Caco-2 (cell line): ENCODE measurements around the gene DMKN. TPM values are rescaled to one million over a fixed set of nuclear protein-coding genes. Genes with fewer than 3 reads are reported as not detected.

Experiments
- BruUV-seq: library from RNA; stranded (reverse); fragments of 400-500 nt; replicated peaks from 2 replicates; lab custom pipeline; 2021; lab: Mats Ljungman, UMichigan
- CTCF ChIA-PET: fragments of 300-600 bp; sonication (Branson Sonifier 250); formaldehyde crosslinking; loops from one replicate; lab custom pipeline; 2022; ENCODE audit warnings: antibody characterized with exemption; lab: Charles Lee
- POLR2A ChIA-PET: fragments of 300-600 bp; sonication (Branson Sonifier 250); formaldehyde crosslinking; loops from one replicate; lab custom pipeline; 2022; ENCODE audit warnings: antibody characterized with exemption; lab: Charles Lee
- DNase-seq, 2 experiments: peaks; one replicate each; pipeline versions ENCODE4 v3.0.0 to v3.0.0-alpha.2; 2020 to 2022
- H3K27me3 ChIP-seq: replicated peaks from 2 replicates; pipeline ENCODE4 v1.6.0; 2011; ENCODE audit warnings: low read length; ENCODE audit not compliant: control insufficient read depth, insufficient read depth
- H3K36me3 ChIP-seq: 2 replicates; pipeline ENCODE4 v1.5.1; 2011; ENCODE audit warnings: low read length; ENCODE audit not compliant: control insufficient read depth, insufficient read depth
- H3K4me1 ChIP-seq: fragments of 250-450 bp; sonication (Bioruptor Pico); 2 replicates; pipeline ENCODE4 v1.5.1; 2020; ENCODE audit warnings: mild to moderate bottlenecking
- H3K4me3 ChIP-seq: 2 replicates; pipeline ENCODE4 v1.5.1; 2011; ENCODE audit warnings: low read depth, mild to moderate bottlenecking, control low read depth, low read length
- H3K9me3 ChIP-seq: fragments of 250-450 bp; sonication (Bioruptor Pico); 2 replicates; pipeline ENCODE4 v1.5.1; 2020; ENCODE audit warnings: mild to moderate bottlenecking, moderate library complexity
- H3K27ac Mint-ChIP-seq: one replicate; pipeline ENCODE4 v1.8.0; 2022; ENCODE audit warnings: mixed read lengths; ENCODE audit not compliant: unreplicated experiment
- H3K27me3 Mint-ChIP-seq: one replicate; pipeline ENCODE4 v1.8.0; 2022; ENCODE audit warnings: mixed read lengths; ENCODE audit not compliant: insufficient read depth, unreplicated experiment
- H3K36me3 Mint-ChIP-seq: one replicate; pipeline ENCODE4 v1.8.0; 2022; ENCODE audit warnings: mild to moderate bottlenecking, mixed read lengths; ENCODE audit not compliant: insufficient read depth, unreplicated experiment
- H3K4me1 Mint-ChIP-seq: one replicate; pipeline ENCODE4 v1.8.0; 2022; ENCODE audit warnings: low read depth, mixed read lengths; ENCODE audit not compliant: unreplicated experiment
- H3K4me3 Mint-ChIP-seq: one replicate; pipeline ENCODE4 v1.8.0; 2022; ENCODE audit warnings: mild to moderate bottlenecking, moderate library complexity, mixed read lengths; ENCODE audit not compliant: unreplicated experiment
- H3K9me3 Mint-ChIP-seq: one replicate; pipeline ENCODE4 v1.8.0; 2022; ENCODE audit warnings: mixed read lengths; ENCODE audit not compliant: unreplicated experiment
- intact Hi-C: fragments of 100-400 bp; cut with micrococcal nuclease; formaldehyde crosslinking; loops from one replicate; pipeline ENCODE4 v1.10.0; 2022; ENCODE audit not compliant: unreplicated experiment
- total RNA-seq: library from RNA; stranded (reverse); gene quantifications from 2 replicates; pipeline ENCODE4 v1.2.3, GENCODE V29; 2022
- TF ChIP-seq, protein P1 (sequence below), 2 experiments: fragments of 200-600 bp in 1 of 2; IDR thresholded peaks; 1 replicate in 1 of 2; 2 replicates in 1 of 2; pipeline versions ENCODE4 v1.5.1 to v1.8.0; 2011 to 2022; ENCODE audit warnings: antibody characterized with exemption in 1 of 2, control low read depth in 1 of 2, inconsistent platforms in 1 of 2, low read depth in 1 of 2, low read length in 1 of 2, mild to moderate bottlenecking in 1 of 2, moderate library complexity in 1 of 2; ENCODE audit not compliant: insufficient read depth in 1 of 2, severe bottlenecking in 1 of 2, unreplicated experiment in 1 of 2

The DMKN gene
- total RNA-seq, 1 experiment from 2014 or later, result 341 TPM

DNA sequence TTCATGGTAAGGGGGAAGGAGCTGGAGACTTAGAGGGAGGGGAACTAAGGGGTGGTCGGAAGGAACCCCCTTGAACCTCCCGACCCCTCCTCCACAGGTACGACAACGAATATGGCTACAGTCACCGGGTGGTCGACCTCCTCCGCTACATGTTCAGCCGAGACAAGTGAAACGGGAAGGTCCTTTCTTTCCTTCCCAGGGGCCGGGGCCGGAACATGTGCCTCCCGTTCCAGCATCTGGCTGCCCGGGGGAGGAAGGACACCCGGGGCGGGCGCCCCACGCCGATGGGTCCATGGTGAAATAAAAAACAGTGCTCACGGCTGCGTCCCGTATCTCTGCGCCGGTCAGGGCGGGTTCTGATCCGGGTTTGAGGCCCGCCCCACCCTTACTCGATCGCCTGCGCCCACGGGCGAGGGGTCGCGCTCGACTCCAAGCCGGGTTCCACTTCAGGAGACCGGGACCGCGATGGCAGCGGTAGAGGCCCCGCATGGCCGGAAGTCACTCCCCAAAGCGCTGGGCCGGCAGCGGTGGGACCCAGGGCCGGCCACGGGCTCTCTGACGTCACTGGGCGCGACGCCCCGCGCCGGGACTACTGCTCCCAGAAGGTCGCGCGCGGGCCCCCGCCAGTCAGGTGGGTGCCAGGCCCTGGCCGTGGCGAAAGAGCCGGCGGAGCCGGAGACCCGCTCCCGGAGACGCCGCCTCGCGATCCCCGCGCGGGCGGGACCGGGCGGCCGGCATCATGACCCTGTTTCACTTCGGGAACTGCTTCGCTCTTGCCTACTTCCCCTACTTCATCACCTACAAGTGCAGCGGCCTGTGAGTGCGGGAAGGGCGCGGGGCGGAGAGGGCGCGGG lies 31.8 kb upstream of the DMKN start, which contains the start of gene TMEM147:
Gene TMEM147, plus strand, starts transcription at position 626 of the 854 bp plus-strand sequence. Its CDS starts 114 bp downstream, at position 740.
- H3K36me3 ChIP-seq, result peaks cover 3% of the 10 kb centered on the region; the same call in 1 of the 2 replicates
- intact Hi-C loops, result loop anchor here (1.0 to 5.0 kb wide), 3 partner anchors 35 to 97 kb away; partner anchors contain the start of genes ETV2 and RBM42
- peaks cover 24% of the 10 kb centered on the region for H3K4me1 Mint-ChIP-seq
- TF ChIP-seq, protein P1, sequence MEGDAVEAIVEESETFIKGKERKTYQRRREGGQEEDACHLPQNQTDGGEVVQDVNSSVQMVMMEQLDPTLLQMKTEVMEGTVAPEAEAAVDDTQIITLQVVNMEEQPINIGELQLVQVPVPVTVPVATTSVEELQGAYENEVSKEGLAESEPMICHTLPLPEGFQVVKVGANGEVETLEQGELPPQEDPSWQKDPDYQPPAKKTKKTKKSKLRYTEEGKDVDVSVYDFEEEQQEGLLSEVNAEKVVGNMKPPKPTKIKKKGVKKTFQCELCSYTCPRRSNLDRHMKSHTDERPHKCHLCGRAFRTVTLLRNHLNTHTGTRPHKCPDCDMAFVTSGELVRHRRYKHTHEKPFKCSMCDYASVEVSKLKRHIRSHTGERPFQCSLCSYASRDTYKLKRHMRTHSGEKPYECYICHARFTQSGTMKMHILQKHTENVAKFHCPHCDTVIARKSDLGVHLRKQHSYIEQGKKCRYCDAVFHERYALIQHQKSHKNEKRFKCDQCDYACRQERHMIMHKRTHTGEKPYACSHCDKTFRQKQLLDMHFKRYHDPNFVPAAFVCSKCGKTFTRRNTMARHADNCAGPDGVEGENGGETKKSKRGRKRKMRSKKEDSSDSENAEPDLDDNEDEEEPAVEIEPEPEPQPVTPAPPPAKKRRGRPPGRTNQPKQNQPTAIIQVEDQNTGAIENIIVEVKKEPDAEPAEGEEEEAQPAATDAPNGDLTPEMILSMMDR (IDR thresholded peaks at IDR 0.05; ENCODE audit: insufficient read depth in 1 of 2, low read depth in 1 of 2, low read length in 1 of 2, severe bottlenecking in 1 of 2, unreplicated experiment in 1 of 2), result no peak
- H3K27ac Mint-ChIP-seq, result peak within 1 kb of the TSS; percentile 91
- no peaks in the 10 kb centered on the region for H3K9me3 Mint-ChIP-seq
- peaks cover 19% of the 10 kb centered on the region for H3K36me3 Mint-ChIP-seq
- no peaks in the 10 kb centered on the region for H3K27me3 Mint-ChIP-seq
- peak; percentile 91 to 96 for DNase-seq
- H3K9me3 ChIP-seq, result no peaks in the 10 kb centered on the region
- no peaks in the 10 kb centered on the region for H3K27me3 ChIP-seq
- ChIA-PET CTCF (interaction anchor here (1.1 kb wide), 1 partner anchor 147 kb away, joined by 3 read pairs; no protein-coding TSS in a partner anchor), POLR2A (interaction anchor here (1.1 kb wide), 1 partner anchor 35 kb away, joined by 3 read pairs; no protein-coding TSS in a partner anchor)
- H3K4me1 ChIP-seq, result peaks cover 14% of the 10 kb centered on the region
- TSS peak; percentile 77 for BruUV-seq
- H3K4me3 Mint-ChIP-seq, result peak within 1 kb of the TSS; percentile 95
- peak within 1 kb of the TSS; percentile 90 for H3K4me3 ChIP-seq

DNA sequence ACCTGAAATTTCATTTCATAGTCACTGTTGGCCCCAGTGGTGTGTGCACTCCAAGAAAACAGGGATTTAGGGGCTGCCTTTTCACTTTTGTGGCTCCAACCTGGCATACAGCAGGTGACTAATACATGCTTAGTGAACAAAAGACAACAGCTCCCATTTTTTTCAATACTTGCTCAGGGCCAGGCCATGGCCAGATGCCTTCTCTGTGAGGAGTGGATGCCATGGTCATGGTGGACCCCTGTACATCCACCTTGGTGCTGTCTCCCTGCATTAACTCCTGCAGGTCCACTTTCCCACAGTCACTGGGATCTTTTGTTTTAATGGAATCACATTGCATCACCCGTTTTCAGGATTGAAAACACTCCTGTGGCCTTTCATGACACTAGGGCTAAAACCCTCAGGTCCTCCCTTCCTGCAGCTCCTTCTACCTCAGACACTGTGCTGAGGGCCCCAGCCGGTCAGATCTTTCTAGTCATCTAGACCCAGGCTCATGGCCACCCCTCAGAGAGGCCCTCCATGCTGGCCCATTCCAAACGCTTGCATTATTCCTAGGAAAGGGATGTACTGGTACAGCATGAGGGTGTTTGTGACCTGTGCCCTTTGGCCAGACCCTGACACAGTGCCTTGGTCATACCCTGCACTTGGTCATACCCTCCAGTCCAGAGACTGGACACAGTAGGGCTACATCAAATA lies 30.8 kb upstream of the DMKN start:
- H3K4me1 Mint-ChIP-seq, result peaks cover 21% of the 10 kb centered on the region
- H3K36me3 Mint-ChIP-seq, result peaks cover 16% of the 10 kb centered on the region
- DNase-seq, result no peak
- BruUV-seq, result no TSS peak
- H3K4me3 Mint-ChIP-seq, result peak overlapping the region; percentile 95
- H3K27me3 ChIP-seq, result no peaks in the 10 kb centered on the region
- TF ChIP-seq, protein P1 (IDR thresholded peaks at IDR 0.05; ENCODE audit: insufficient read depth in 1 of 2, low read depth in 1 of 2, low read length in 1 of 2, severe bottlenecking in 1 of 2, unreplicated experiment in 1 of 2), result no peak
- no peaks in the 10 kb centered on the region for H3K27me3 Mint-ChIP-seq
- intact Hi-C loops, result no loop called here
- peak overlapping the region; percentile 91 for H3K27ac Mint-ChIP-seq
- ChIA-PET CTCF (interaction anchor here (1.1 kb wide), 1 partner anchor 148 kb away, joined by 3 read pairs; no protein-coding TSS in a partner anchor), POLR2A (interaction anchor here (0.6 to 1.1 kb wide), 2 partner anchors 34 to 670 kb away, joined by 3 to 4 read pairs; partner anchors contain the start of gene ZNF565)
- no peaks in the 10 kb centered on the region for H3K9me3 Mint-ChIP-seq
- H3K4me1 ChIP-seq, result peaks cover 14% of the 10 kb centered on the region
- H3K9me3 ChIP-seq, result no peaks in the 10 kb centered on the region
- H3K36me3 ChIP-seq, result peaks cover 3% of the 10 kb centered on the region; the same call in 1 of the 2 replicates
- H3K4me3 ChIP-seq, result peak overlapping the region; percentile 90
